ENCODE measurements around the gene CTDP1. TPM values are rescaled to one million over a fixed set of nuclear protein-coding genes. Genes with fewer than 3 reads are reported as not detected.

Gene CTDP1
- polyA plus RNA-seq, 1 experiment: 12.9 TPM

DNA sequence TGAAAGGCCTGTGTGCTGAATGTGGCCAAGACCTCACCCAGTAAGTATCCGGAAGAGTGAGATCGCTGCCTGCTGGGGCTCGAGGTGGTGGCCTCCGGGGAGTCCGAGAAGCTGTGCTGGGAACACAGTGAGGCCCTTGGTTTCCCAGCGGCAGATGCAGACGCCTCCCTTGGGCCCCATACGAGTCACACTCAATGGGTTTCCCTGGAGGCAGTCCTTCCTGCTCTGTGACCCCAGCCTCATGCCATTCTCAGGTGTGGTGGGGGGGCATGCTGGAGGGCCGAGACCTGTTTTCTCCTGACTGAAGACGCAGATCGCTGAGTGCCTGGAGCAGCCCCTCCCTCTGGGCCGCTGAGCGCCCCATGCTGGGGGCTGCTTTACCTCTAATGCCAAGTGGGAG lies 15.7 kb downstream of the CTDP1 start:
- no peak overlapping the region for H3K4me3 ChIP-seq (ENCODE audit: low read depth, low read length)
- H3K36me3 ChIP-seq (ENCODE audit: control insufficient read depth, insufficient read depth, low read length): peaks cover 19% of the 10 kb centered on the region
- ChIA-PET POLR2A (no interaction called here), CTCF (interaction anchor here (0.6 kb wide), 1 partner anchor 98 kb away, joined by 4 read pairs; no protein-coding TSS in a partner anchor)
- no peak for DNase-seq (ENCODE audit: low read depth)
- TF ChIP-seq, protein P1, sequence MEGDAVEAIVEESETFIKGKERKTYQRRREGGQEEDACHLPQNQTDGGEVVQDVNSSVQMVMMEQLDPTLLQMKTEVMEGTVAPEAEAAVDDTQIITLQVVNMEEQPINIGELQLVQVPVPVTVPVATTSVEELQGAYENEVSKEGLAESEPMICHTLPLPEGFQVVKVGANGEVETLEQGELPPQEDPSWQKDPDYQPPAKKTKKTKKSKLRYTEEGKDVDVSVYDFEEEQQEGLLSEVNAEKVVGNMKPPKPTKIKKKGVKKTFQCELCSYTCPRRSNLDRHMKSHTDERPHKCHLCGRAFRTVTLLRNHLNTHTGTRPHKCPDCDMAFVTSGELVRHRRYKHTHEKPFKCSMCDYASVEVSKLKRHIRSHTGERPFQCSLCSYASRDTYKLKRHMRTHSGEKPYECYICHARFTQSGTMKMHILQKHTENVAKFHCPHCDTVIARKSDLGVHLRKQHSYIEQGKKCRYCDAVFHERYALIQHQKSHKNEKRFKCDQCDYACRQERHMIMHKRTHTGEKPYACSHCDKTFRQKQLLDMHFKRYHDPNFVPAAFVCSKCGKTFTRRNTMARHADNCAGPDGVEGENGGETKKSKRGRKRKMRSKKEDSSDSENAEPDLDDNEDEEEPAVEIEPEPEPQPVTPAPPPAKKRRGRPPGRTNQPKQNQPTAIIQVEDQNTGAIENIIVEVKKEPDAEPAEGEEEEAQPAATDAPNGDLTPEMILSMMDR (IDR thresholded peaks at IDR 0.05; ENCODE audit: insufficient read depth, low read depth, low read length): no peak
- no peaks in the 10 kb centered on the region for H3K27me3 ChIP-seq (ENCODE audit: control insufficient read depth, insufficient read depth, low read length)

DNA sequence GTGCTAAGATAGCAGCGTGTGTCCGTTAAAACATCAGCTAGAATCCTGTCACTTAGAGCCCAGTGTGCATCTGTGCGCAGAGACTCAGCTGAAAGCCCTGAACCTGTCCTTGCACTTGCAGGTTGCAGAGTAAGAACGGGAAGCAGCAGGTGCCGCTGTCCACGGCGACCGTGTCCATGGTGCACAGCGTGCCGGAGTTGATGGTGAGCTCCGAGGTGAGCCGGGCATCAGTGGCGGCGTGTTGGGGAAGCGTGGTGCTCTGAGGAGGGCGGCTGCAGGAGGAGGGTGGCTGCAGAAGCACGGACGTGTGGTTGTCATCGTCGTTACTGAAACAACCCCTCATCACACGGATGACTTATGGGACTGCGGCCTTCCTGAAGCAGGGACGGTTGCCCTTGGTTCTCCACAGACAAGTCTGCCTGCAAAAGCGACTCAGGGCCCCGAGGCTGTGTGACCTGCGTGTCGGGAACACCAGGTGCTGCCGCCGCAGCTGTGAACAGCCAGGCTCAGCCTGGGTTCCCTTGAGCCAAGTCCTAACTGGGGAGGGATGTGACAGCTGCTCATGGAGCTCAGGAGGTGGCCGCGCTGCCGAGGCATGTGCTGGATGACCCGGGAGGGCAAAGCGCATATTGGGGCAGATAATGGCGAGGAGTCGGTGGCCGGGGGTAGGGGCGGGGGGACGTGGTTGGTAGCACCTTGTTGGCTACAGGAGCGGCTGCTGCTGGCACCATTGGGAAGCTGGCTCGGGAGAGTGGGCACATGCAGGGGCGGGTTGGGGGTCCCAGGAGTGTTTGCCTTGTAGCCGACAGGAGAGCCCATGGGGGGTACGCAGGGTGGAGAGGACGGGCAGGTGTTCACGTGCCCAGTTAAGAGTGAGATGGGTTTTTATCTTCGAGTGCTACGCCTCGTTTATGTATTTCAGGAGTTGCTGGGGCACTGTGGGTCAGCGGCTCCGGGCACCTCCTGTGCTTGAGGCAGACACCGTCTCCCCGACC lies 16.6 kb downstream of the CTDP1 start:
- no peak for DNase-seq (ENCODE audit: low read depth)
- TF ChIP-seq, protein P1 (IDR thresholded peaks at IDR 0.05; ENCODE audit: insufficient read depth, low read depth, low read length): no peak
- Histone ChIP-seq H3K4me3 (ENCODE audit: low read depth, low read length) (no peak overlapping the region), H3K36me3 (ENCODE audit: control insufficient read depth, insufficient read depth, low read length) (peaks cover 22% of the 10 kb centered on the region), H3K27me3 (ENCODE audit: control insufficient read depth, insufficient read depth, low read length) (no peaks in the 10 kb centered on the region)
- POLR2A ChIA-PET: no interaction called here
- CTCF ChIA-PET: no interaction called here

DNA sequence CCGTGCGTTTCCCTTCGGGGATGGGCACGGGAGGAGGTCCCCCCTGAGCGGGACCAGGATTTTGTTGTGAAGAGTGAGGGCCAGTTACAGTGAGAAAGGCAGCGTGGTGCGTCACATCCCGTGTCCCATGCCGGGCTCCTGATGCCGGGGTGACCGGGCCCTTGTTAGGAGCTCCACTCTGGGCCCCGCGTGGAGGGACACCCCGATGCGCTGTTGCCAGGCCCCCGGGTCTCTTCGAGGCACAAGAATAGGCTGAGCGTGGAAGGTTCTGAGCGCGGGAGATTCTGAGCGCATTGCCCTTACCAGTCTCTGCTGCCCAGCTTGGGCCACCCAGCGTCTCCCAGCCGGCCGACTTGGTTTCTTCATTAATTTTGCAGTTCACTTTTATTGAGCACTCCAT lies 17.6 kb downstream of the CTDP1 start:
- no peaks in the 10 kb centered on the region for H3K27me3 ChIP-seq (ENCODE audit: control insufficient read depth, insufficient read depth, low read length)
- CTCF ChIA-PET: no interaction called here

DNA sequence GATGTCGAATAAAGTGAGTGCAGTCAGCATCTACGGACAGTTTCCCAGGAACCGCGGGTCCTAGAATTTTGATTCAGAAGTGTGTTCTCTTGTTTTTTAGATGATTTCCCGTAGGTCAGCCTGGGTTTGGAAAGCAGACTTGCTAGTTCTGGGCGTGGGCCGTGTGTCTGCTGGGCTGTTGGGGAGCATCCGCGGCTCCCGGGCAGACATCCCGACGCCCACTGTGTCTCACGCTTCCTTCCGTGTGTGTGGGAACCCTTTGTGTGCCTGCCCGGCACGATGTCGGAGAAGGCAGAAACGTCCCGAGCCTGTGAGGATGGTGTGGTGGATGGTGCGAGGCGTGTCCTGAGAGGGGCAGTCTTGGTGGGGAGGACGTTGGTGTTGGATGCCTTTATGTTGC lies 18.4 kb downstream of the CTDP1 start:
- H3K36me3 ChIP-seq (ENCODE audit: control insufficient read depth, insufficient read depth, low read length): peaks cover 22% of the 10 kb centered on the region
- no peak for DNase-seq (ENCODE audit: low read depth)
- H3K27me3 ChIP-seq (ENCODE audit: control insufficient read depth, insufficient read depth, low read length): no peaks in the 10 kb centered on the region
- POLR2A ChIA-PET: no interaction called here
- TF ChIP-seq, protein P1 (IDR thresholded peaks at IDR 0.05; ENCODE audit: insufficient read depth, low read depth, low read length): no peak
- no peak overlapping the region for H3K4me3 ChIP-seq (ENCODE audit: low read depth, low read length)
- CTCF ChIA-PET: no interaction called here

More for the DNA sequence above, 17.6 kb downstream of the CTDP1 start:
- Histone ChIP-seq H3K36me3 (ENCODE audit: control insufficient read depth, insufficient read depth, low read length) (peaks cover 22% of the 10 kb centered on the region), H3K4me3 (ENCODE audit: low read depth, low read length) (no peak overlapping the region)
- DNase-seq (ENCODE audit: low read depth): no peak
- POLR2A ChIA-PET: no interaction called here
- TF ChIP-seq, protein P1 (IDR thresholded peaks at IDR 0.05; ENCODE audit: insufficient read depth, low read depth, low read length): no peak

DNA sequence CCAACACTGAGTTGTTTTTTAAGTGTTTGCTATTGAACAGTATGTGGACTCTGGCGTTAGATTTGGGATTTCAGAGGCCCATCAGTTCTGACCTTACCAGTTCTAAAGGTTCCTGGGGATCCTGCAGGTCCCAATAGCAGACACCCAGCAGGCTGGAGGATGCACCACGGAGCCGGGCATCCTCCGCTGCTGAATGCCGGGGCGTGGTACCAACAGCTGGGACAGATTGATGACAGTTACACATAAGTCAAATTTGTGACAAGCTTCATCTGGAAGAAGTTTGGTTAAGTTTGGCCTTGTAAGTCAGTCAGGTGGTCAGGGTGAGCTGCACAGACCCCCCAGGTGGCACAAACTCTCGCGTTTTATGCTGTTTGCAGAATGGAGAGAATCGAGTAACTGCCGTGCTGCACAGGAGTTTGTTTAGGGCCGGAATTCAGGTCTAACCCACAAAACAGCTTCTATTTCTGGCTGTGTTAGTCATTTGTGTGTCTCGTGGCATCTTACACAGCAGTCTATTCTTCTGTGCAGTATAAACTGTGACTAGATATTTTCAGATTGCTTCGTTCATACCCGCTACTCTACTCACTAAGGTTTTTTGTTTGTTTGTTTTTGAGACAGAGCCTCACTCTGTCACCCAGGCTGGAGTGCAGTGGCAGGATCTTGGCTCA lies 19.2 kb downstream of the CTDP1 start:
- POLR2A ChIA-PET: no interaction called here
- TF ChIP-seq, protein P1 (IDR thresholded peaks at IDR 0.05; ENCODE audit: insufficient read depth, low read depth, low read length): no peak
- Histone ChIP-seq H3K4me3 (ENCODE audit: low read depth, low read length) (no peak overlapping the region), H3K36me3 (ENCODE audit: control insufficient read depth, insufficient read depth, low read length) (peaks cover 22% of the 10 kb centered on the region), H3K27me3 (ENCODE audit: control insufficient read depth, insufficient read depth, low read length) (no peaks in the 10 kb centered on the region)
- CTCF ChIA-PET: no interaction called here
- no peak for DNase-seq (ENCODE audit: low read depth)
